Vein endothelial cell (primary cell): ENCODE measurements around the gene SLC5A8. TPM values are rescaled to one million over a fixed set of nuclear protein-coding genes. Genes with fewer than 3 reads are reported as not detected.

Experiments
- small RNA-seq: library from RNA; depleted of rRNA; stranded (forward); fragments of <200 nt; gene quantifications from one replicate; pipeline ENCODE3, GENCODE V24; 2012
- total RNA-seq: library from RNA; depleted of rRNA; stranded (reverse); fragments of >200 nt; gene quantifications from 2 replicates; pipeline ENCODE4 v1.2.3, GENCODE V29; 2012

SLC5A8 gene
- total RNA-seq, result not detected in 2 replicates

GRCh38 chr12:101209319-101210302 lies at the start of gene SLC5A8:
Gene SLC5A8 (minus strand): TSS chr12:101210238. CDS start chr12:101209848, 390 bp downstream.

Small RNA genes within 50 kb of the gene (small RNA-seq; reads per million reads assigned to genes)
- gene RNU6-768P, result not detected

Other genes starting within 250 kb of the SLC5A8 start
- gene UTP20, start 69.9 kb upstream of the SLC5A8 start, total RNA-seq, result 19.9 and 34.2 TPM in 2 replicates
- 56.5 and 70.8 TPM in 2 replicates for gene ARL1, start 197.5 kb upstream of the SLC5A8 start, total RNA-seq